ENCODE results near the gene ZNF32.

GRCh38 chr10:43658227-43658626, 9.5 kb upstream of the ZNF32 start:
- TF ChIP-seq, protein P1, sequence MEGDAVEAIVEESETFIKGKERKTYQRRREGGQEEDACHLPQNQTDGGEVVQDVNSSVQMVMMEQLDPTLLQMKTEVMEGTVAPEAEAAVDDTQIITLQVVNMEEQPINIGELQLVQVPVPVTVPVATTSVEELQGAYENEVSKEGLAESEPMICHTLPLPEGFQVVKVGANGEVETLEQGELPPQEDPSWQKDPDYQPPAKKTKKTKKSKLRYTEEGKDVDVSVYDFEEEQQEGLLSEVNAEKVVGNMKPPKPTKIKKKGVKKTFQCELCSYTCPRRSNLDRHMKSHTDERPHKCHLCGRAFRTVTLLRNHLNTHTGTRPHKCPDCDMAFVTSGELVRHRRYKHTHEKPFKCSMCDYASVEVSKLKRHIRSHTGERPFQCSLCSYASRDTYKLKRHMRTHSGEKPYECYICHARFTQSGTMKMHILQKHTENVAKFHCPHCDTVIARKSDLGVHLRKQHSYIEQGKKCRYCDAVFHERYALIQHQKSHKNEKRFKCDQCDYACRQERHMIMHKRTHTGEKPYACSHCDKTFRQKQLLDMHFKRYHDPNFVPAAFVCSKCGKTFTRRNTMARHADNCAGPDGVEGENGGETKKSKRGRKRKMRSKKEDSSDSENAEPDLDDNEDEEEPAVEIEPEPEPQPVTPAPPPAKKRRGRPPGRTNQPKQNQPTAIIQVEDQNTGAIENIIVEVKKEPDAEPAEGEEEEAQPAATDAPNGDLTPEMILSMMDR (IDR thresholded peaks at IDR 0.05; ENCODE audit: insufficient read depth, low read length) = no peak
- TF ChIP-seq, protein P2, sequence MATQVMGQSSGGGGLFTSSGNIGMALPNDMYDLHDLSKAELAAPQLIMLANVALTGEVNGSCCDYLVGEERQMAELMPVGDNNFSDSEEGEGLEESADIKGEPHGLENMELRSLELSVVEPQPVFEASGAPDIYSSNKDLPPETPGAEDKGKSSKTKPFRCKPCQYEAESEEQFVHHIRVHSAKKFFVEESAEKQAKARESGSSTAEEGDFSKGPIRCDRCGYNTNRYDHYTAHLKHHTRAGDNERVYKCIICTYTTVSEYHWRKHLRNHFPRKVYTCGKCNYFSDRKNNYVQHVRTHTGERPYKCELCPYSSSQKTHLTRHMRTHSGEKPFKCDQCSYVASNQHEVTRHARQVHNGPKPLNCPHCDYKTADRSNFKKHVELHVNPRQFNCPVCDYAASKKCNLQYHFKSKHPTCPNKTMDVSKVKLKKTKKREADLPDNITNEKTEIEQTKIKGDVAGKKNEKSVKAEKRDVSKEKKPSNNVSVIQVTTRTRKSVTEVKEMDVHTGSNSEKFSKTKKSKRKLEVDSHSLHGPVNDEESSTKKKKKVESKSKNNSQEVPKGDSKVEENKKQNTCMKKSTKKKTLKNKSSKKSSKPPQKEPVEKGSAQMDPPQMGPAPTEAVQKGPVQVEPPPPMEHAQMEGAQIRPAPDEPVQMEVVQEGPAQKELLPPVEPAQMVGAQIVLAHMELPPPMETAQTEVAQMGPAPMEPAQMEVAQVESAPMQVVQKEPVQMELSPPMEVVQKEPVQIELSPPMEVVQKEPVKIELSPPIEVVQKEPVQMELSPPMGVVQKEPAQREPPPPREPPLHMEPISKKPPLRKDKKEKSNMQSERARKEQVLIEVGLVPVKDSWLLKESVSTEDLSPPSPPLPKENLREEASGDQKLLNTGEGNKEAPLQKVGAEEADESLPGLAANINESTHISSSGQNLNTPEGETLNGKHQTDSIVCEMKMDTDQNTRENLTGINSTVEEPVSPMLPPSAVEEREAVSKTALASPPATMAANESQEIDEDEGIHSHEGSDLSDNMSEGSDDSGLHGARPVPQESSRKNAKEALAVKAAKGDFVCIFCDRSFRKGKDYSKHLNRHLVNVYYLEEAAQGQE (IDR thresholded peaks at IDR 0.05; ENCODE audit: insufficient replicate concordance, low read depth) = no peak
- TF ChIP-seq POLR2AphosphoS5 (IDR thresholded peaks at IDR 0.05; ENCODE audit: low read depth) = no peak
- TF ChIP-seq GABPA (IDR thresholded peaks at IDR 0.05; ENCODE audit: low read depth) = no peak
- TF ChIP-seq SPI1 (IDR thresholded peaks at IDR 0.05; ENCODE audit: borderline replicate concordance, low read depth) = no peak
